H1 (cell line): Measurements from ENCODE around the gene KRT3. TPM values are rescaled to one million over a fixed set of nuclear protein-coding genes. Genes with fewer than 3 reads are reported as not detected.

Experiments
- CTCF ChIA-PET: fragments of 300-600 bp; sonication (Branson Sonifier 250); formaldehyde crosslinking; loops from one replicate; lab custom pipeline; 2021; ENCODE audit not compliant: partially characterized antibody; lab: Charles Lee
- POLR2A ChIA-PET: fragments of 300-600 bp; sonication (Branson Sonifier 250); formaldehyde crosslinking; loops from one replicate; lab custom pipeline; 2021; ENCODE audit warnings: inconsistent platforms; ENCODE audit not compliant: partially characterized antibody; lab: Charles Lee
- DNase-seq, 2 experiments: peaks; one replicate each; pipeline versions ENCODE4 v3.0.0 to v3.0.0-alpha.2; 2010 to 2022; ENCODE audit warnings: low spot score in 2 of 2, low read depth in 1 of 2, mixed read lengths in 1 of 2
- FAIRE-seq: peaks from 2 replicates; lab custom pipeline; 2011; peaks lifted over from hg19 to GRCh38; lab: Jason Lieb, UNC
- H2AFZ ChIP-seq: 2 replicates; pipeline ENCODE4 v1.8.1; 2012; ENCODE audit warnings: low read length, inconsistent platforms
- H2AK5ac ChIP-seq: 2 replicates; pipeline ENCODE4 v1.6.1; 2013; ENCODE audit warnings: low read depth, low read length
- H2BK120ac ChIP-seq: replicated peaks from 2 replicates; pipeline ENCODE3; 2013; ENCODE audit warnings: low read depth, low read length, inconsistent platforms
- H2BK12ac ChIP-seq: 2 replicates; pipeline ENCODE4 v1.6.1; 2013; ENCODE audit warnings: low read depth, low read length
- H2BK15ac ChIP-seq: 2 replicates; pipeline ENCODE4 v1.6.1; 2013; ENCODE audit warnings: low read length
- H2BK20ac ChIP-seq: 2 replicates; pipeline ENCODE4 v1.6.1; 2013; ENCODE audit warnings: low read length
- H2BK5ac ChIP-seq: 2 replicates; pipeline ENCODE4 v1.6.1; 2013; ENCODE audit warnings: low read depth, low read length
- H3K14ac ChIP-seq: 2 replicates; pipeline ENCODE4 v1.6.1; 2013; ENCODE audit warnings: inconsistent platforms; ENCODE audit not compliant: insufficient read length
- H3K18ac ChIP-seq: 2 replicates; pipeline ENCODE4 v1.6.1; 2013; ENCODE audit warnings: low read length; ENCODE audit errors: extremely low read depth
- H3K23ac ChIP-seq: 2 replicates; pipeline ENCODE4 v1.6.1; 2013; ENCODE audit warnings: inconsistent platforms; ENCODE audit not compliant: insufficient read length
- H3K23me2 ChIP-seq: 2 replicates; pipeline ENCODE4 v1.6.1; 2013; ENCODE audit warnings: low read depth, low read length
- H3K27ac ChIP-seq: 2 replicates; pipeline ENCODE4 v1.6.1; 2011; ENCODE audit warnings: low read depth, low read length, inconsistent platforms
- H3K27me3 ChIP-seq, 4 experiments: replicated peaks in 1 of 4; 1 replicate in 1 of 4; 2 replicates in 3 of 4; pipeline versions ENCODE4 v1.6.1 to v1.8.1; 2011 to 2013; ENCODE audit warnings: low read length in 3 of 4, mild to moderate bottlenecking in 3 of 4, inconsistent platforms in 2 of 4, mixed read lengths in 2 of 4, moderate library complexity in 1 of 4; ENCODE audit not compliant: control insufficient read depth in 3 of 4, insufficient read depth in 3 of 4; ENCODE audit errors: extremely low read depth in 1 of 4
- H3K36me3 ChIP-seq, 4 experiments: 2 replicates each; pipeline versions ENCODE4 v1.6.1 to v1.8.1; 2011 to 2013; ENCODE audit warnings: mild to moderate bottlenecking in 4 of 4, low read length in 3 of 4, moderate library complexity in 2 of 4, control low read depth in 1 of 4, inconsistent platforms in 1 of 4; ENCODE audit not compliant: insufficient read depth in 4 of 4, control insufficient read depth in 2 of 4
- H3K4ac ChIP-seq: replicated peaks from 2 replicates; pipeline ENCODE3; 2013; ENCODE audit warnings: low read length, low read depth, mixed read lengths, inconsistent platforms; ENCODE audit not compliant: insufficient read length
- H3K4me1 ChIP-seq, 4 experiments: replicated peaks in 1 of 4; 1 replicate in 1 of 4; 2 replicates in 3 of 4; pipeline versions ENCODE4 v1.6.1 to v1.8.1; 2011 to 2013; ENCODE audit warnings: low read length in 3 of 4, inconsistent platforms in 2 of 4, mixed read lengths in 1 of 4; ENCODE audit not compliant: insufficient read depth in 4 of 4, control insufficient read depth in 3 of 4
- H3K4me2 ChIP-seq, 2 experiments: 2 replicates each; pipeline versions ENCODE4 v1.6.1 to v1.8.1; 2011 to 2013; ENCODE audit warnings: low read depth in 2 of 2, low read length in 2 of 2, control low read depth in 1 of 2, inconsistent platforms in 1 of 2, mild to moderate bottlenecking in 1 of 2; ENCODE audit not compliant: insufficient read depth in 1 of 2
- H3K4me3 ChIP-seq, 4 experiments: fragments of 200-600, 300-600 bp in 1 of 4; sonication (generic), shearing (Covaris generic), sonication (Bioruptor Twin) in 1 of 4; 2 replicates each; pipeline versions ENCODE4 v1.5.1 to v1.8.1; 2011 to 2016; ENCODE audit warnings: low read length in 4 of 4, low read depth in 3 of 4, control low read depth in 2 of 4, inconsistent platforms in 2 of 4, mild to moderate bottlenecking in 2 of 4, mixed read lengths in 1 of 4, moderate library complexity in 1 of 4; ENCODE audit not compliant: insufficient read depth in 2 of 4; ENCODE audit errors: extremely low read depth in 1 of 4
- H3K56ac ChIP-seq: replicated peaks from 2 replicates; pipeline ENCODE3; 2013; ENCODE audit warnings: low read depth, mild to moderate bottlenecking, mixed read lengths, low read length, inconsistent platforms; ENCODE audit not compliant: insufficient read length
- H3K79me1 ChIP-seq: 2 replicates; pipeline ENCODE4 v1.6.1; 2013; ENCODE audit warnings: low read depth, low read length, control low read depth
- H3K79me2 ChIP-seq, 2 experiments: 2 replicates each; pipeline versions ENCODE4 v1.6.1 to v1.8.1; 2012 to 2013; ENCODE audit warnings: low read length in 2 of 2, mild to moderate bottlenecking in 2 of 2, inconsistent platforms in 1 of 2; ENCODE audit not compliant: insufficient read depth in 2 of 2, control insufficient read depth in 1 of 2
- H3K9ac ChIP-seq, 4 experiments: replicated peaks in 1 of 4; 1 replicate in 1 of 4; 2 replicates in 3 of 4; pipeline versions ENCODE4 v1.6.1 to v1.8.1; 2011 to 2013; ENCODE audit warnings: low read depth in 3 of 4, low read length in 3 of 4, control low read depth in 2 of 4, mild to moderate bottlenecking in 2 of 4, moderate library complexity in 2 of 4, inconsistent platforms in 1 of 4; ENCODE audit errors: extremely low read depth in 1 of 4
- H3K9me3 ChIP-seq, 2 experiments: 2 replicates each; pipeline versions ENCODE4 v1.6.1 to v1.8.1; 2012 to 2013; ENCODE audit warnings: mild to moderate bottlenecking in 2 of 2, moderate library complexity in 2 of 2, control low read depth in 1 of 2, inconsistent platforms in 1 of 2, low read depth in 1 of 2, low read length in 1 of 2, mixed read lengths in 1 of 2; ENCODE audit not compliant: insufficient read depth in 2 of 2
- H4K20me1 ChIP-seq, 2 experiments: replicated peaks in 1 of 2; 2 replicates each; pipeline versions ENCODE3 to v1.8.1; 2011 to 2013; ENCODE audit warnings: inconsistent platforms in 2 of 2, low read length in 2 of 2, mild to moderate bottlenecking in 1 of 2; ENCODE audit not compliant: insufficient read depth in 2 of 2, control insufficient read depth in 1 of 2
- H4K5ac ChIP-seq: 2 replicates; pipeline ENCODE4 v1.6.1; 2013; ENCODE audit warnings: low read length, low read depth, mixed read lengths, inconsistent platforms; ENCODE audit not compliant: insufficient read length
- H4K8ac ChIP-seq: 2 replicates; pipeline ENCODE4 v1.8.0; 2013; ENCODE audit warnings: mild to moderate bottlenecking, moderate library complexity, low read length, inconsistent platforms; ENCODE audit not compliant: insufficient read depth; ENCODE audit errors: extremely low read depth
- H4K91ac ChIP-seq: replicated peaks from 2 replicates; pipeline ENCODE3; 2013; ENCODE audit warnings: low read length, mixed read lengths, inconsistent platforms; ENCODE audit not compliant: insufficient read length
- CHD2 ChIP-seq: IDR thresholded peaks from 2 replicates; pipeline ENCODE4 v1.6.1; 2012; ENCODE audit warnings: low read length, improper control_type of control experiment
- GTF2F1 ChIP-seq: IDR thresholded peaks from 2 replicates; pipeline ENCODE4 v1.6.1; 2012; ENCODE audit warnings: low read depth, low read length, improper control_type of control experiment, borderline replicate concordance
- SRF ChIP-seq: IDR thresholded peaks from 2 replicates; pipeline ENCODE4 v1.6.1; 2011; ENCODE audit warnings: mild to moderate bottlenecking, low read depth, low read length, moderate library complexity
- WGBS, 2 experiments: shearing (Covaris generic) in 1 of 2; methylation state at CpG; one replicate each; pipeline versions ENCODE4 v1.1.6 to v1.1.7; 2013 to 2015; ENCODE audit warnings: low lambda C conversion rate in 2 of 2, mixed read lengths in 2 of 2, inconsistent platforms in 1 of 2, low coverage in 1 of 2, missing lambda C conversion rate in 1 of 2; ENCODE audit not compliant: insufficient replicate concordance in 2 of 2, insufficient coverage in 1 of 2, insufficient read length in 1 of 2; ENCODE audit errors: extremely low coverage in 1 of 2, missing lambda C conversion rate in 1 of 2; 5-methylcytosine and 5-hydroxymethylcytosine counted together
- polyA plus RNA-seq, 7 experiments: library from polyadenylated mRNA; depleted of rRNA in 3 of 7; stranded (reverse) in 5 of 7; unstranded in 2 of 7; fragments of >200 nt in 5 of 7; fragments of 200-250 nt in 2 of 7; gene quantifications; 1 replicate in 5 of 7; 2 replicates in 1 of 7; 4 replicates in 1 of 7; pipeline versions ENCODE4 v1.2.1 to v1.2.3, GENCODE V29; 2011 to 2013; ENCODE audit warnings: missing spikeins in 2 of 7, mixed read lengths in 2 of 7
- total RNA-seq: library from RNA; stranded (reverse); fragmentation: NEBNext Ultra II Directional; extraction: Animal tissue kit (Norgen Biotek cat#: 25700); gene quantifications from 2 replicates; pipeline ENCODE4 v1.2.1, GENCODE V29; 2021

KRT3 gene
- total and polyA plus RNA-seq, 2 of the 8 experiments (the other 6 are each of a cell fraction or from before 2014, with no cell fraction given), result not detected

- Histone ChIP-seq H4K5ac (no peak overlapping the region), H3K4me3 (no peak overlapping the region), H2BK20ac (no peak overlapping the region), H2BK120ac (no peak overlapping the region), H3K23ac (no peak overlapping the region), H3K14ac (no peak overlapping the region), H4K91ac (no peak overlapping the region), H2AFZ (no peak overlapping the region), H3K79me1 (no peaks in the 10 kb centered on the region), H2BK5ac (no peak overlapping the region), H3K27ac (no peak overlapping the region), H2BK12ac (no peak overlapping the region), H3K9ac (no peak overlapping the region), H4K8ac (no peak overlapping the region; the same call in 1 of the 2 replicates), H3K4me1 (no peaks in the 10 kb centered on the region), H3K23me2 (no peaks in the 10 kb centered on the region), H3K79me2 (no peaks in the 10 kb centered on the region), H2AK5ac (no peak overlapping the region), H4K20me1 (no peaks in the 10 kb centered on the region), H3K56ac (no peak overlapping the region), H3K4ac (no peak overlapping the region), H3K27me3 (0 out of 7 replicates have a peak, but pooled peaks cover 0 to 2% (median 0%) of the 10 kb centered on the region in 4 experiments), H2BK15ac (no peak overlapping the region), H3K4me2 (no peak overlapping the region), H3K18ac (no peak overlapping the region), H3K36me3 (no peaks in the 10 kb centered on the region), H3K9me3 (no peaks in the 10 kb centered on the region)
- ChIA-PET CTCF (interaction anchor here (0.9 to 2.0 kb wide), 9 partner anchors 19 to 541 kb away, joined by 3 to 7 read pairs (median 3); no protein-coding TSS in a partner anchor), POLR2A (no interaction called here)
- no peak for FAIRE-seq
- TF ChIP-seq SRF, result no peak
- no peak for TF ChIP-seq GTF2F1
- no peak for TF ChIP-seq CHD2
- no peak for DNase-seq
- 86% methylated on average over 6 of the region's 6 CpGs; no CpG with 5 or more reads in 1 of the 2 experiments for WGBS, 2 experiments
Observed at GRCh38 chr12:52820521-52820920, 24.6 kb upstream of the KRT3 start.
